HG02970 (cell line): ENCODE results near the gene CAD.
"Not testable (repeated sequence)": the region's sequence is repeated elsewhere in the genome, so short reads cannot be mapped to it uniquely, and the experiment has no call there.

Source experiments
- ATAC-seq: cut with Tn5 transposase; IDR thresholded peaks from one replicate; pipeline ENCODE4 v1.9.1; 2021; ENCODE audit warnings: mild to moderate bottlenecking, moderate library complexity, moderate number of reproducible peaks; ENCODE audit not compliant: unreplicated experiment, low FRiP score

CAD gene

DNA sequence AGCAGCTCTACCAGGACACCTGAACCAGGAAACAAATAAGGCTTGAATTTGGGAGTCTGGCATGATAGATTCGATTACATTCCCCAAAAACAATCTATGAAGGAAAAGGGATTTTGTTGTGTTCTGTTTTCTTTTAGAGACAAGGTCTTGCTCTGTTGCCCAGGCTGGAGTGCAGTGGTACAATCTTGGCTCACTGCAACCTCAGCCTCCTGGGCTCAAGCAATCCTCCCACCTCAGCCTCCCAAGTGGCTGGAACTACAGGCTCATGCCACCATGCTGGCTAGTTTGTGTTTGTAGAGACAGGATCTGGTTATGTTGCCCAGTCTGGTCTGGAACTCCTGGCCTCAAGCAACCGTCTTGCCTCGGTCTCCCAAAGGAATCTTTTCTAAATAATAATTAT is 19.1 kb upstream of the CAD start:
- not testable (repeated sequence) for ATAC-seq

DNA sequence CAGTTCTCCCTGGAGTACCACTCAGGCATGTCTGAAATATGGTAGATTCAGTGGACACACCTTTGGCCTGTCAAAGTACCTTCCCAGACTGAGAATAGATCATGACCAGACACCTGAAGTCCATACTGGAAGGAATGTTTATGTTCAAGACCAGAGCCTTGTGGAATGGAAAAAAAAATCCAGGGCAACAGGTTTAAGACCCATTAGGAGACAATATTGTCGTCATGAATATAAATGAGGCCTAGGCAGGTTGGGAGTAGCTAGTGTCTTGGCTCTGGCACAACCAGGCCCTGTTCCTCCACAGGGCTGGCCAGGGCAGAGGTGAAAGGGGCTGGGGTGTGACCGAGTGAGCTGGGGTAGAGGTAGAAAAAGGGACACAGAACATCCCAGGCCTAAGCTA is 18.5 kb upstream of the CAD start:
- ATAC-seq = no peak

DNA sequence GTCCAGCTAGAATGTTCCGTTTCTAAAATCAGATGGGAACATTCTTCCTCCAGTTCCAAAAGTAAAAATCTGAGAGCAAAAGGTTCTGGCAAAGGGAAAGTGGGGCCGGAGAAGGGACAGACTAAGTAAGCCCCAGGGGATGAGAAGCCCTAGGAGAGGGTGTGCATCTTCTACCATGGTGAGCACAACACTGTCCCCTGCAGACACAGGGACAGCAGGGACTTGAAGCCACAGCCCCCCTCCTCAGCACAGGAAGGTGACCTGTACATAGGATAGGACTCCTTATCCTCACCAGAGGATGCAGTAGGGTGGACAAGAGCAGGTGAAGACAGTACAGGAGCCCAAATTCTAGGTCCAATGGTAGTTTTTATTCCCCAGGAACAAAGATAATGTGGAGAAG is 17.9 kb upstream of the CAD start:
- ATAC-seq = no peak

DNA sequence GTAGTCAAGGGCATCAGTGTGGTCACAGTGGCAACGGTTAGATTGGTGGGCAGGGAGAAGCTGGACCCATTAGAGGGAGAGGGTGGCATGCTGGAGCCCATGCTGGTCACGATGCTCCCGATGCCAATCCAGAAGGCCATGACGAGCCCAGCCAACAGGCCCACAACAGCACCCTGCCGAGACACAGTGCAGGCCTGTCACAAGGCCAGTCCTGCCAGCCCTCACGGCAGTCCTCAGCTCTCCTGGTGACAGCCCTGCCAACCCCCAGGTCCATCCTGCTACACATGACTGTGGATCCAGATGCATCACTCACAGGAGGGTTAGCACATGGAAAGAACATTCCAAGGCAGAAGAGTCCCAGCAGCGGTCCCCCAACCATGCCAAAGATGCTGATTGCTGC is 15.5 kb upstream of the CAD start:
- no peak for ATAC-seq

DNA sequence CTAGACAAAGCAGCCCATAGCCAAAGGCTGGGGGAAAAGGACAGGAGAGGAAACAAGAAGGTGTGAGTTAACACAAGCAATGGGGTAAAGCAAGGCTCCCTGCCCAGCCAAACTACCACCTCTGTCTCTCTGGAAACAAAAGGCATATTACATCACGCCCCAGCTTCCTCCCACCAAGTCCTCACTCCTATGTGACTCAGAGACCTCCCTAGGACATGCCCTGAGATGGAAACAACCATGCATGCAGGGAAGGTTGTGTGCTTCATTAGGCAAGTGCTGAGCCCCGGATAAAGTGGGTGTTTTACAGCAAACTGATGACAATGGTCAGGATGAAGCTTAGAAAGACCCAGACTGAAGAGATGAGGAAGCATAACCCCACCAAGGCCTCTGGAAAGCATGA is 14.3 kb upstream of the CAD start:
- no peak for ATAC-seq

DNA sequence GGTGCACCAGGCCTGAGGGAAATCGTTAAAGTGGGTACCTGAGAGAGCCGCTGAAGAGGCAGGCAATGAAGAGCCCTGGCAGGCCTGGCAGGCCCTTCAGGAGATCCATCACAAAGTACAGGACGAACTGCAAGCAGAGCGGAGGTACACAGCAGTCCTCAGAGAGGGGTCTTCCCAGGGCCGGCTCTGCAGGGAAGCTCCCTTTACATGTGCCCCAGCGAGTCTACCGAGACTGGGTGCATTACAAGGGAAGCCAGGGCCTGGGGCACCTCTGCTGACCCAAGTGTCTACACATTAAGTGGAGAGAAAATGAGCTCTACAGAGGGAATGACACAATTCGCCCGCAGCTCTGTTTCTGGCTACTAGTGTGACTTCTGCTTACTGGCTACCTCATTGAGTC is 13.4 kb upstream of the CAD start:
- ATAC-seq = no peak

DNA sequence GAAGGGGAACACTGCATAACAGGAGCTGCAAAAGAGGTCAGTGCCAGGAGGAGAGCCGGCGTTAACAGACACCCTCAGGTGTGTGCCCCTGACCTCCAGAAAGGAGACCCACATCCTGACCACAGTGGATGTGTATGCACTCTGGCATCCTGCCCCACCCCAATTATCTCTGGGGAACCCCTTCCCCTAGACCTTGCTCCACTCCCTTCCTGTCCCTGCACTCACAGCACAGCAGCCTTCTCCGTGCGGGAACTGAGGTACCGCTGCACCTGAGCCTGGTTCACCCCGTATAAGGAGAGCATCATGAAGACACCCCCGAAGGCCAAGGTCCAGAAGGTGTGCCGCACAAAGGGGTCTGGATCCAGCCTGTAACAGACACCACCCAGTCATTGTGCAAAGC is 12.6 kb upstream of the CAD start:
- no peak for ATAC-seq

DNA sequence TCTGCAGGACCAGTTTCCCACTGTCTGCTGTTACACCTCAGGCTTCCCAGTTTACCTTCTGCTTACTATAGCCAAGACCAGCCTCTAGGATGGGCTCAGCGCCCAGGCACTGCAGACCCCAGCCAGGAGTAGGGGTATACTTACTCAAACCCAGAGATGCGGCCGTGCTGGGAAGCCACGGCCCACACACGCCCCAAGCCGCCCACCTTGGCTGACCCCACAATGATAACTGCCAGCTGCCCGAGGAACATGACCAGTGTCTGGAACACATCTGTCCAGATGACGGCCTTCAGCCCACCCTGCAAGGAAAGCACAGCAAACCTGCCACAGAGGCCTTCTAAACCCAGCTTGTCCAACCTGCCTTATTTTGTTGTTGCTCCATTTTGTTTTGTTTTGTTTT is 12.0 kb upstream of the CAD start:
- no peak for ATAC-seq

DNA sequence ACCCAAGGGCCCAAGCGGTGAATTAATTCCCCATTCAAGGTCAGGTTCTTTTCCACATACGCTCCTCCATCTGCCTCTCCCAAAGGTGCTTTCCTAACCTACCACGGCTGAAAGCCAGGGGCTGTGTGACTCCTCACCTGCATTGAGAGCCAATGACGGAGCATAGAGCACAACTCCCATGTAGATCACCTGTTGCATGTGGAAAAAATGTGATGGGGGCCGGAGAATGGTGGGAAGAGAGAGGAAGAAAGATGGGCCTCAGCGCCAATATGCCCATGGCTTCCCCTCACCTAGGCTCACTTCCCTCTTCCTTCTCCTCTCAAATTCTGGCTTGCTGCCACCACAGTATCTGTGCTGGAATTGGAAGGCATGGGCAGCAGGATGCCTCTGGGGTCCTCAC is 10.8 kb upstream of the CAD start:
- ATAC-seq = no peak

DNA sequence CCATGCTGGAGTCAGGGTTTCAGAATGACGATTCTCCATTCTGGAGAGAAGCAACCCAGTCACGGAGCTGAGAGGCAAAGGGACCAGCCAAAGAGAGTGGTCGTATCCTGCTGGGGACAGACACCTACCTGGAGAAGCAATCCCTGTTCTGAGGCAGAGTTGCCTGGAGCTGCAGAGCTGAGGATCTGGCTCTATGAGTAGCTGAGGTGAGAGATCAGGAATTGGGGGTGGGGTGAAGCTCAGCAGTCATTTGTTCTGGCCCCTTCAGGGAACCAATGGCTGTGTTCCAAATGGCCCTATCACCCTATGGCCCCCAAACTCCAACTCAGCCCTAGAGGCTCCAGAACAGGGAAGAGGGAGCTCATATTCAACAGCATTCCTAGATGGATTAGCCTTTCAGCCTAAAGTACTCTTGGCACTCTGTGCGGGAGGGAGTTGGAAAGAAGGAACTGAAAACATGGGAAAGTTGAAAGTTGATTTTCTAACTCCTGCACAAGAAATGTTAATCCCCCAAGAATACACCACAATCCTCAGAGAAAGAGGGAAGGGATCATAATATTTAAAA is 8.6 kb upstream of the CAD start:
- no peak for ATAC-seq

DNA sequence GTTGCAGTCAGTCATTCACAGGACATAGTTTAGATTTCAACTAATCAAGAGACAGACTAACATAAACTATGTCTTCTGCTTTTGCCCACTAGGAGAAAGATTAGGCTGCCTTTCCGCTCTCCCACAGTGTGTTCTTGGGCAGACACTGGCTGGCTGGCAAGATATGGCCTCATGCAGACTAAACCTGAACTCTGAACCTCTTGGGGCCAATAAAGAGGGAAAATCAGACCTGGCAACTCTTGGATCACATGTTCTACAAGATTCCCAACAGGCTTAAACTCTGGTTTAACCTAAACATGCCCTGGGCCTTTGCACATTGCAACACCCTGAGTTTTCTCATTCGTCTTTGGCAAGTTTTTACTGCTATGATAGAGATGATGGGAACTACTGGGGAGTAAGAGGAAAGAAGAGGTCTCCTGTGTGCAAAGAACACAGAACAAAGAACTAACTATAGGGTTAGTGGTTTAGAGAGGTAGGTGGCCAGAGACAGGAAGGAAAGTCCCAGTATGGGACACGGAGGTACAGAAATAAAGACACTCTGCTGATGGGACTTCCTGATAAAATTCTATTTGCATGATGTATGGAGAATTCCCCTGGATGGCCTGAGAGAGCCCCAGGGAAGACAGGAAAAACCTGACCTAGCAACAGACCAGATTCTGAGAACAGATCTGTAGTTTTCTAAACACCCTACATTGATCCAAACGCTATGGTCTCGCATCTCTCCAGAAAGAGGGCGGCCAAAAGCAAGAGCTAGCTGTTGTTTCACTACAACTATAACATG is 7.4 kb upstream of the CAD start:
- no peak for ATAC-seq

DNA sequence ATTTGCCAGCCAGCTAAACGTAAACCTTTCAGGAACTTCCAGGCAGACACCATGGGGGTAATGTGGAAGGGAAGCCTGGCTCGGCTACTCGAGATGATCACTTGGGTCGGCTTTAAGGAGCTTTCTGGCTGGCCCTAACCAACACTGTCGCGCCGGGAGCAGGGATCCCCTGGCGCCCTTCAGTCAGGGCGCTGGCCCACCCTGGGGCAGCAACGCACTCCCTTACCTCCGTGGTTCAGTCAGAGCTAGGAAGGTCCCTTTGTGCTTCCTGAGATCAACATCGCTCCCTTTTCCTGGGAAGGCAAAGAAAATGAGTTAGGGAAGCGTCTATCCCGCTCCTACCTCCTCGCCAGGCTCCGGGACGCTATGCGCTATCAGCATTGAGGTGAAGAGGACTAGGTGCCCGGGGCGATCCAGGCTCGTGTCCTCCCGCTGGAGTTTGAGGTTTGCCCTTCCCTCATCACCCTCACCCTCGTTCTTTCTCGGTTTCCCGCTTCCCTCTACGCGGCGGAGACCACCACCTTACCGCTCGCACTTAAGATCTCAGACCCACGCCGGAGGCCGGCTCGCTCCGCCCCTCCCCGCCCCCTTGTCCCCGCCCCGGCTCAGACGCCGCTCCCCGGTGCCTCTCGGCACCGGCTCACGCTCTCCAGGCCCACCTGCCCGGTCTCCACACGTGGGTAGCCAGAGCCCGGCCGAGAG is 5.8 kb upstream of the CAD start:
- ATAC-seq = no peak

DNA sequence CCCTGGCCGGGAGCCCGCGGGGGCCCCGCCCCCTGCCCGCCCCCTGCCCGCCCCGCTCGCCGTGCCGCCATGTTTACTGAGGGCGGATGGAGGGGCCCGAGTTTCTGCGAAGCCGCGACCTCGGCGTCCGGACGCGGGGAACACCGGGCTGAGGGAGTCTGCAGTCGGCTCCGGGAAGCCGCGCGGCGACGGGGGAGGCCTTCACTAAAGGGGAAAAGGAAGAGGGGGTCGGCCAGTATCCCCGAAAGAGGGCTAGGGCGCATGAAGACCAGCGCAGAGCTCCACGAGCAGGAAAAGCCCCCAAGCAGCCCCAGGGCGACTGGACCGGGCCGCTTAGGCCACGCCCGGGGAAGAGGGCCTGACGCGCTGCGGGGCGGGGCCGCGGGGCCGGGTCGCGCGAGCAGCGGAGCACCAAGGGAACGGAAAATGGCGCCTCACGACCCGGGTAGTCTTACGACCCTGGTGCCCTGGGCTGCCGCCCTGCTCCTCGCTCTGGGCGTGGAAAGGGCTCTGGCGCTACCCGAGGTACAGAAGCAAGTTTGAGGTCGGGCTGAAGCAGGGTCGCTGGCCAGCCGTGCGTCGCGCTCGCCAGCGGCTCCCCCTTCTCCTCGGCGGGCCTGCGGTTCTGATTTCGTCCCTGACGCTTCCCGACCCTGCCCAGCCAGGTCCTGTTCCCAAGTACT is 5.1 kb upstream of the CAD start, which contains the start of the genes ATRAID and SLC5A6:
TSS of gene ATRAID (plus strand) at position 99 of the 683 bp plus-strand sequence. CDS start at position 427, 328 bp downstream.
TSS of gene SLC5A6 (minus strand) at position 326 of the 683 bp plus-strand sequence. CDS start 4,618 bp downstream, outside the sequence.
- ATAC-seq = peak; percentile 69

DNA sequence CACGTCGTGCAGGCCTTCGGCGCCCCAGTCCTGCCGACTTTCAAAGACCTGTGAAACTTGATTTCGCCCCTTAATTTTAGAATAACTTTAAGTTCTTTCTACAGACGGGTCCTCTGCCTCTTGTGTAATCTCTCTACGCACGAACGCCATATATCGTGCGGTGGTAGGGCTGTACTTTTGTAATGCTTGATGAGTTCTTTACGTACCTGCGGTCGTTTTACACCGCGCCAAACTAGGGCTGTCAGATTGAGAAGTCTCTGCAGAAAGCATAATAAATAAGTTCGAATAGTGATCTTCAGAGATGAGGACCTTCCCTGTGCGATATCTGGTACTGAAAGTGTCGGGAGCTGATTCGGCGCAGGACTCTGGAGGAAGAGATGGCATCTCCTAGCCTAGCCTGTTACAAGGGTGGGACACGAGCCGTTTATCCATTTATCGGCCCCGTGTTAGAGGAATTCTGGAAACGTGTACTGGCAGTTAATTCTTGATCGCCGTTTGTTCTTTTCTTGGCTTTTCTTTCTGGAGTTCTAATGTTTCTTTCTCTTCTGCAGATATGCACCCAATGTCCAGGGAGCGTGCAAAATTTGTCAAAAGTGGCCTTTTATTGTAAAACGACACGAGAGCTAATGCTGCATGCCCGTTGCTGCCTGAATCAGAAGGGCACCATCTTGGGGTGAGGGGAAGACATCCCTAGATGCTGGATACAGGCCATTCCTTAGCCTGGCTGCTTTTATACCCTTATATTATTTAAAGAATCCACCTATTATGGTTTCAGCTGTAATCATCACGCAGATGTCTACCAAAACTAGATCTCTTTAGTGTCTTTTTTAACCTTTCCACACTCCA is 4.3 kb upstream of the CAD start:
- peak; percentile 3 for ATAC-seq

DNA sequence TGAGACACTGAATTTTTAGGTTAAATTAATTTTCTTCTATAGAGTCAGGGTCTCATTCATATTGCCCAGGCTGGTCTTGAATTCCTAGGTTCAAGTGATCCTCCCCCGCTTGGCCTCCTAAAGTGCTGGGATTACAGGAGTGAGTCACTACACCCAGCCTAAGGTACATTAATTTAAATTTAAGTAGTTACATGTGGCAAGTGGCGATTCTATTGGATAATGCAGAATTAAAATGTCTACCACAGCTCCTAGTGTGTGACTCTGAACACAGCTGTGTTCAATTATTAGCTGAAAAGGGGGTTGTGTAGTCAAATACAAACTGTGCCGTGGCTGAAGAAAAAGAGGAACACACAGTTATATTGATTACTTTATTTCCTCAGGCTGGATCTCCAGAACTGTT is 2.2 kb upstream of the CAD start:
- no peak for ATAC-seq

DNA sequence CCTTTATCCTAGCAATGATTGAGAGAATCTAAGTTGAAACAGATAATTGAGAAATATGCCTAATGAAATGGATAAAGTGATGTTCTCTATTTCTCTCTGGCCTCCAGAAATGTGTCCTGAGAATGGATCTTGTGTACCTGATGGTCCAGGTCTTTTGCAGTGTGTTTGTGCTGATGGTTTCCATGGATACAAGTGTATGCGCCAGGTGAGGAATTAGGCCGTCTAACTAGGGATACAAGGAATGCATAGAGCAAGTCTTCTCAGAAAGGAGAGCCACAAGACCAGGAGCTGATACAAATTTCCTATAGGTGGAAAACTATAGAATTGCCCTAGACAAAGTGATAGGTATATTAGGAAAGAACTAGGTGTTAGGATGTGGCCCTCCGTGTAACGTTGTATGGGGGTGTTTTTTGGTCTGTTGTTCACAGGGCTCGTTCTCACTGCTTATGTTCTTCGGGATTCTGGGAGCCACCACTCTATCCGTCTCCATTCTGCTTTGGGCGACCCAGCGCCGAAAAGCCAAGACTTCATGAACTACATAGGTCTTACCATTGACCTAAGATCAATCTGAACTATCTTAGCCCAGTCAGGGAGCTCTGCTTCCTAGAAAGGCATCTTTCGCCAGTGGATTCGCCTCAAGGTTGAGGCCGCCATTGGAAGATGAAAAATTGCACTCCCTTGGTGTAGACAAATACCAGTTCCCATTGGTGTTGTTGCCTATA is 592 bp upstream of the CAD start:
- ATAC-seq = no peak

DNA sequence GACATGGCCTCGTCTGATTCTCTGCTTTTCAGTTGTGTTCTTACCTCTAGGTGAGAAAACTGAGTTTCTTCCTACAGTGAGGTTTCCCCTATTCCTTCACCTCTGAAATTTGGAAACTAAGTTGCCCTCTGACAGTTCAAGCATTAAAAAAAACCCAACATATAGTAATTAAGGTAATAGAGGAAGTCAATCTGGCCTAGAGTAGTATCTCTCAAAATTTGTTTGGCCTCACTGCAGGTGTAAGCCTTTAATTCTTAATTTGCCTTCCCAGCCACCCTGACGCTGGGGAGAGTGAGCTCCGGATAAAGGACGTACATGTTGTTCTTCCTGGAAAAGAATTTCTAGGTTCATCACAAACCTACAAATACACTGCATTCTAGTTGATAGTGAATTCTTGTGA is 1.4 kb downstream of the CAD start:
- no peak for ATAC-seq

DNA sequence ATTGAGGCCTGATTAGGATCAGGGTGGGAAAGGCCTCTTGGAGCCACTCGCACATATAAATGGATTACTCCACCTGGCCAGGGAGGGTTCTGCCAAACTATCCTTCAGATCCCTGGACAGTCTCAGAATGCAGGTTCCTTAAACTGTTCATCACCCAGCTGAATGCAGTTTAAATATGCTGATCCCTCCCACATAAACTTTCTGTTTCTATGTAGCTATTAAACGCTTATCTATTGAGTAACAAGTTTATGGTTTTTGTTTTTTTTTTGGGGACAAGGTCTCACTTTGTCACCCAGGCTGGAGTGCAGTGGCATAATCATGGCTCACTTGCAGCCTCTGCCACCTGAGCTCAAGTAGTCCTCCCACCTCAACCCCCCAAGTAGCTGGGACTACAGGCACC is 1.9 kb downstream of the CAD start:
- no peak for ATAC-seq

DNA sequence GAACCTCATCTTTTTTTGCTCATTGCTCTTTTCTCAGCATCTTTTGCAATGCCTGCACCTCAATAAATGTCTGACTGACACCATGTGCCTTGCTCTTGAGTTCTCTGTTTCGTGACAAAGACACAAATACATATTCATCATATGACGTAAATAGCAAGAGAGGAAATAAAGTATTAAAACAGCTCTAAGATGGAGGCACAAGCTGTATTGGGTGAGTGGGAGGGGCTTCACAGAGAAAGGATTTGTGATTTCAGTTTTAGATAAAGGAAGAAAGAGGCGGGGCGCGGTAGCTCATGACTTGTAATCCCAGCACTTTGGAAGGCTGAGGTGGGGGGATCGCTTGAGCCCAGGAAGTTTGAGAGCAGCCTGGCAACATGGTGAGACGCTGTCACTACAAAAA is 2.9 kb downstream of the CAD start:
- ATAC-seq = no peak

DNA sequence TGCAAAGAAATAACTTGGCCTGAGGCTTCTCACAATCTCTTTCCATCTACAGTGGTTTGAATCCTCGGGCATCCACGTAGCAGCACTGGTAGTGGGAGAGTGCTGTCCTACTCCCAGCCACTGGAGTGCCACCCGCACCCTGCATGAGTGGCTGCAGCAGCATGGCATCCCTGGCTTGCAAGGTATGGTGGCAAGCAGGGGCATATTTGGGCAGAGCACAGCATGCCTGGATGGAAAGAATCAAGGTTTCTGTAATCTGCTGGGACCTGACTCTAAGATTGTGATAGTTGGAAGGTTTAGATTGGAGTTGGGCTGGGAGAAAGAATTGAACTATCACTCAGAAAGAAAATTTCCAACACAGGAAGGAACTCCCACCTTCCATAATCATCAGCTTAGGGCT is 4.0 kb downstream of the CAD start:
- no peak for ATAC-seq
